HG03565 (cell line): ENCODE measurements around the gene FAM25C.
"Not testable (repeated sequence)": the region's sequence is repeated elsewhere in the genome, so short reads cannot be mapped to it uniquely, and the experiment has no call there.

Experiments used
- ATAC-seq: cut with Tn5 transposase; IDR thresholded peaks from one replicate; pipeline ENCODE4 v1.9.1; 2021; ENCODE audit warnings: mild to moderate bottlenecking, moderate library complexity; ENCODE audit not compliant: unreplicated experiment

The FAM25C gene

DNA sequence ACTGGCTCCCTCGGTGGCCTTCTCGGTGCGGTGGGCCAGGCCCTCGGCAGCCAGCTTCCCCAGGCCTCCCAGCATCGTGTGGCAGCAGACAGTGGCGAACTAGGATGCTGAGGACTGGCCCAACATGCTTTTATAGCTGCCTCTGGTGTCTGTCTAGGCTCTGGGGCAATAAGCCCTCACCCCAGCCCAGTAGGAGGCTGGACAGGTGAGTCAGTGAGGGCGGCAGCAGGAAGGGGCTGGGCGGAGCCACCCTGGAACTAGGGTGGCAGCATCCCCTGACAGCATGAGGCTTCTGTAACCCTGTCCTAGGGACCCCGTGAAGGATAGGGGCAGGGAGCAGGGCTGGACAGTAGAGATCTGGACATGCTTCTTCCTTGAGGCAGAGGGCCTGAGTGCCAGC is at the start of gene FAM25C:
Gene FAM25C (minus strand): TSS at position 101 of the 400 bp plus-strand sequence. CDS start 26 bp downstream, at position 75.
- not testable (repeated sequence) for ATAC-seq

DNA sequence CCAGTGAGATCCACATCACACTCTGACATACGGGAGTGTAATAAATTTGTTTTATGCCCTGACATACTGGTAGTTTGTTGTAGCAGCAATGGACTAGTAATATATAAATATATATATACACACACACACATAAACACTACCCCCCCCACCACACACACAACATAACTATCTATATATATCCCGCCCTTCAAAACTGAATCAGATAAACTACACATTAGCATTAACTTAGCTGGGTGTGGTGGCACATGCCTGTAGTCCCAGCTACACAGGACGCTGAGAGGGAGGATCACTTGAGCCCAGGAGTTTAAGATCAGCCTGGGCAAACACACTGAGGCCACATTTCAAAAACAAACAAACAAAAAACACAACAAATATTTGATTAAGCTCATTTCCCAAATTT is 45.0 kb upstream of the FAM25C start:
- ATAC-seq, result not testable (repeated sequence)

DNA sequence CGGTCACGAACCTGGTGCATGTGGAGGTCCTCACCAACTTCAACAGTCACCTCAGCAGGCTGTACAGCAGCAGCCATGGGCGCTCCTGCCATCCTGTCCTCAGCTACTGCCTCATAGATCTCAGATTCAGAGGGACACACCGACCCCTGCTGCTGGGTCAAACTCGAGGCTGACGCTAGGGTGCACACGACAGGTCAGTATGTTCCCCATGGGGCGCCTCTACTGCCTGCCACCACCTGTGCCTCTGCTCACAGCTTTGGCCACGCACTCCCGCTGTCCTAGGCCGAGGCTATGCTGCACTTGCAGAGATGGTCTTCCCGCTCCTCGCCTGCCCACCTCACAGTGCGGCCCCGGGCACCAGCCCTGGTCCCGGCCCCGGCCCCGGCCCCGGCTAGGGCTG is 31.8 kb upstream of the FAM25C start:
- not testable (repeated sequence) for ATAC-seq

DNA sequence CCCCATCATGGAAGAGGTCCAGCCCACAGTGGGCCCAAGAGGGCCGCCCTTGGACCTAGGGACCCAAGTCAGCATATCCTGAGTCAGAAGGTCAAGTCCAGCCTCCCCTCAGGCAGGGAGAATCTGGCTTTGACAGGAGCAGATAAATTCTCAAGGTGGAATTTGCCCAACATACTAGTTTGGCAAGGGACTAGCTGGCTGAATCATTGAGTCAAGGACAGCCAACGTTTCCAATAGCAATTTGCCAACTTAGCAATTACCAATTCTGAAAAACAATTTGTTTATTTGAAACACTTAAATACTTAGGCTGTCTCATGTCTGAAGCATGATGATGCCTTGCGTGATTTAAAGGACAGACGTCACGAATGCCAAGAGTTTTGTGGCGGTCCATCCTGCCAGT is 2.7 kb upstream of the FAM25C start:
- ATAC-seq, result not testable (repeated sequence)

DNA sequence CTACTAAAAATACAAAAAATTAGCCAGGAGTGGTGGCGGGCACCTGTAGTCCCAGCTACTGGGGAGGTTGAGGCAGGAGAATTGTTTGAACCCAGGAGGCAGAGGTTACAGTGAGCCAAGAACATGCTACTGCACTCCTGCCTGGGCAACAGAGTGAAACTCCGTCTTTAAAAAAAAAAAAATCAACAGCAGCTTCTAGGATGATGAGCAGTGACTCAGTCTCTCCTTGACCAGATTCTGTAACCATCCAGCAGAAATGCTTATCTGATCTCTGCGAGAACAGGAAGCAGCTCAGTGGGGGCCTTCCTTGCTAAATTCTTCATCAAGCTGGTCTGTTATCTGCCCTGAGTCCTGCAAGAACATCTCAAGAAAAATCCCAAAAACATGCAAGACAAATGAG is 5.5 kb downstream of the FAM25C start:
- ATAC-seq, result not testable (repeated sequence)

DNA sequence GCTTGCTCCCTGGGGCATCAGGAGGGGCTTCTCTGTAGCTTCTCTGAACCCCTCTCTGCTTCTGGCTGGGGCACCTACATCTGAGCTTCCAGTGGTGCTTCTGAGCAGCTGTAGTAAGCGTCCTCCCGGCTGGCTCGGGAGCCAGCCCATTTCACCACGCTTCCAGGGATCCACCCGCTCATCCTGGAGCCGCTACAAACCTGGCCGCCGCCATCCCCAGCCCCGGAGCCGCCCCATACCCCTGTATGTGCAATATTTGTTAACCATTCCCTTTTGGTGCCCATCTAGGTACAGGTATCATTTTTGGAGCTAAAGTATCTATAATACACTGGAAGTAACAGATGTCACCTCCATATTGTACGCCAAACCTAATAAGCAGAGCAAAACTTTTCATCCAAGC is 7.0 kb downstream of the FAM25C start:
- ATAC-seq, result not testable (repeated sequence)

DNA sequence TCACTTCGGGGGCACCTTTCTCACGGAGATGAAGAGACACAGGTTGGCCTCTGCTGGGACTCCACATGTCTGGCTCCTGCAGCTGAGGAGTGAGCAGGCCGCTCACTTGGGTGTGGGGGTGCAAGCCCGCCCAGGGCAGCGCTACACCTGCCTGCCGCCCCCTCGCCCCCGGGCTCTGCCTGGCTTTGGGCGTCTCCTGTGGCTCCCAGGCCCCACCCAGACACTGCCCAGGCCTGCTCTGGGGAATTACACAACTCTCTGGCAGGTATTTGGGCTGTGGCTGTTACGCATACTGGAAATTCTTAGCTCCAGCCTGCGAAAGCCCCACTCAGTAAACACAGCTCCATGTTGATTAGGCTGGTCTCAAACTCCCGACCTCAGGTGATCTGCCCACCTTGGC is 7.9 kb downstream of the FAM25C start:
- not testable (repeated sequence) for ATAC-seq

DNA sequence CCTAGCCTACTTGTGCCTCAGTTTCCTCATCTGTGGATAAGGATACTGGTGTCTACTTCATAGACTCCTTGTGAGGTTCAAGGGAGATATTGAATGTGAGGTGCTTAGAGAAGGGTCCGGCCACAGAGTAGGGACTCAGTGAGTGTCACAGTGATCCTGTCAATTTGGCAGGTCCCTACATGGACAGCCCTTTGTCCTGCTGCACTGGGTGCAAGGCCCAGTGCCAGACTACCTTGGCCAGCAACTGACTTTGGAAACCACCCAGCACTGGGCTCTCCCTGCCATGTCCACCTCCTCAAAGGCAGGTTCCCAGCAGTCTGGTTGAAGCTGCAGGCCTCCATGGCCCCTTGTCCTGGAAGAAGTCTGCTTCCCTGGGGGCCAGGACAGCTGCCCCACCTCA is 9.5 kb downstream of the FAM25C start:
- not testable (repeated sequence) for ATAC-seq

DNA sequence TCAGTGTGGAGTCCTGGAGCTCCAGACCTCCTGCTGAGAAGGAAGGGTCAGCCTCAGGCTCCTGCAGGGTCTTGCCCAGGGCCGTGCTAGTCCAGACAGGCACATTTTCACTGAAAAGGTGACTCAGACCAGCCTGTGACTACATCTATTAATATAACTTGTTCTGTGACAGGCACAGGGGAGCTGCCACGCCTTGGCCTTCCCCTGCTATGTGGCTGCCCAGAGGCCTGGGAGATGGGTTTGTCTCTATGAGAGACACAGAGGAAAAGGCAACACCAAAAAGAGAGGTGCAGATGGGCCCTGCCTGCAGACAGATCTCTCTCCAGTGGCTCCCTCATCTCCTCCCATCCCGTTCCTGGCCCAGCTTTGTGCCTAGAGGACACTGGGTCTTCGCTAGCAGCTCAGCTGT is 10.0 kb downstream of the FAM25C start:
- not testable (repeated sequence) for ATAC-seq

DNA sequence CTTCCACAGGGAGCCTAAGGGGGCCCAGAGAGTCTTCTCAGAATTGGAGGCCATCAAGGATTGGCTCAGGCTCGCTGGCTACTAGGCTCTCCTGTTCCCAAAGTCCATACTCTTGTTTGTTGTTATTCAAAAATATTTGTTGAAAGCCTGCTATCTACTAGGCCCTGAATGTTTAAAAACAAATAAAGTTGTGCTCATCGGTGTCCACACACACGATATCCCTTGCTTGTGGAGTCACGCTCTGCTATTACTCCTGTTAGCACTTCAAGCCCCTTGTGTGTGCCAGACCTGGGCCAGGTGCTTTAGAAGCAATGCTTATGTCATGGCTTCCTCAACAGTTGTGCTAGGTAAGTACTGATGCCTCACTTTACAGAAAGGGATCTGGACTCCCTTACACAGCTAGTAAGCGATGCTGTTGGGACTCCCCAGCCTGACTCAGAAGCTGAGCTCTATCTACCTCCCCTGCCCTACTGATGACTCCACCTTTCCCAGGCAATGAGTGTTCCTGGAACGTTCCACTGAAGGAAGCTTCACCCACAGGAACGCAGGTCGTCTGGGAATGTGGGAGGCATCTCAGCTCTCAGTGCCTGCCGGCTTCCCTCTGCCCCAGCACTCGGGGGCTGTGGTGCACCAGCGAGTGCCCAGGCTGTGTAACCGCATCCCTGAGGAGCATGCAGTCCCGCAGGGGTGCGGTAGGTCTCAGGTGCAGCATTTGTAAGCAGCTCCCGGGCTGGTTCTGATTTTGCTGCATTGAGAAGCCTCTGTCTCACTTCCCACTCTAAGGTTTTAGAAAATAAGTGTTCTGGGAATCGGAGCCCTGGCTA is 10.7 kb downstream of the FAM25C start:
- not testable (repeated sequence) for ATAC-seq

DNA sequence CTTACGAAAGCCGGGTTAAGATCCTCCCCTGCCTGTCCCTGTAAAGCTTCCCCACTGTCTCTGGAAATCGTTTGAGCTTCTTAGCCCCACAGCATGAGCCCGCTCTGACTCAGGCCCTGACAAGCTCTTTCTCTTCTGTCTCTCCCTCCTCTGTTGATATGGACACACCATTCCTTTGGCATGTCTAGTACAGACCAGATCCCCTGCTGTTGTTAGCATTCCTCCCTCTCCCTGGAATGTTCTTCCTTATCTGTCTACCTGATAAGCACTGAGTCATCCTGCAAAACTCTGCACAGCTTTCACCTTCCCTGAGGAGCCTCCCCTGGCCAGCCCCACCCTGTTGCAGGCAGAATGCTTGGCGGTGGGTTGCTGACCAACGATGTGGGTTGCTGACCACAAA is 11.6 kb downstream of the FAM25C start:
- ATAC-seq, result not testable (repeated sequence)

DNA sequence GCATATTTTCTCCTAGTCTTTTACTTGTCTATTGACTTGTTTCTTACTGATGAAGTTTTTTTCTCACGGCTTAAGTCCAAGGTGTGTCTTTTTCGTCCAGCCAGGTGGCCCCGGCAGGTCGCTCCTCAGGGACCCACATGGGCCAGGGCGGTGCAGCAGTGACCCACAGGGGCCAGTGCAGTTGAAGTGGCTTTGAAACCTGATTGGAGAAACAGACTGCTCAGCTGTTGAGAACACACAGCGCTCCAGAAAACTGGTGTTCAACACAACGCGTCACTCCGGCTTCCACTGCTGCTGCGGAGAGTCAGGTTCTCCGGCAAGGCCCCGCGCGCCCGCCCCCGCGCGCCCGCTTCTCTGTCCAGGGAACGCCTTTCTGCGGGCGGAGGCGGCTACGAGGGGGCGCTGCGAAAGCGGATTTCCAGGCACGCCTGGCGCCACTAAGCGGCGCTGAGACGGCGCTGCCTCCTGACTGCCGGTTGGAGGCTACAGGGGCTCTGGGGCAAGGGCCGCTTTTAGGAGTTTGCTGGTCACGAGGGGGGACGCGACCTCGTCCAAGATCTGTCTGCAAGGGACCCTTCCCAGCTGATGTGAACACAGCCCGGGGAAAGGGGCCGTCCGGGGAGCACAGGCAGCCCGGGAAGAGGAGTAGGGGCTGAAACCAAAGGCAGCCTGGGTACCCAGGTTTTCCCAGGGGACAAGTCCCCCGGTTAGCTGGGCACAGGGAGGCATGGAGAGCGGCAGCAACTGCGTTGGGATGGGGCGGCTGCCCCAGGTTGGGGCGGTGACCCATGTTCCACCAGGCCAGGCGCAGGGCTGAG is 13.0 kb downstream of the FAM25C start:
- ATAC-seq, result not testable (repeated sequence)

DNA sequence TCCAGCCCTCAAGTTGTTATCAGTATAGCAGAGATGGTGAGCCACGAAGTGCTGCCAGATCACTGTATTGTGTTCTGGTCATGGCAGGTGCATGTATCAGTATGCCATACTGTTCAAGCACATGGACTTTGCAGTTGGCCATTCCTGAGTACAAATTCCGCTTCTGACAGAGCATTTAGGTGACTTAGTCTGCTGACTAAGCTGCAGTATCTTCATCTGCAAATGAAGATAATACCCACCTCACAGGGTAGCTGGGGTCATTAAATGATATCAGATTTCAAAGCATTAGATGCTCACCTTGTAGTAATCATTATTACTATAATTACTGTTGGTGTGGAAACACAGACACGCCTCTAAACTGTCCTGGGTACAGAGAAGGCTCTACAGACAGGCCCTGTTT is 24.2 kb downstream of the FAM25C start:
- not testable (repeated sequence) for ATAC-seq

DNA sequence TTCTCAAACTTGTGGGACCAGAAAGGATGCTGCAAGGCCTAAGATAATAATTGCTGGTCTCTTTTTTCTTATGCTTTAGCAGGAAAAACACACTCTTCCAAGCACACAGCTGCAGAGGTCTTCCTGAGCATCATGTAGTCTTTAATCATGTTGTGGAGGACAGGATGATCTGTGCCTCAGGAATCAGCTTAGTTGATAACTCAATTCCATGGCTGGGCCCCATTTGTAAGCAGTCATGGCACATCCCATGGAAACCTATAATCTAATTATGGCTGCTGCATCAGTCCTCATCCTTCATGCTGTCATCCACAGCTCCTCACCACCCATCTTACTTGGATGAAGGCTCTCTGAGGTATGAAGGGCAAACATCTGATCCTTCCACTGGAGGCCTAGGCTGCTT is 26.5 kb downstream of the FAM25C start:
- not testable (repeated sequence) for ATAC-seq

DNA sequence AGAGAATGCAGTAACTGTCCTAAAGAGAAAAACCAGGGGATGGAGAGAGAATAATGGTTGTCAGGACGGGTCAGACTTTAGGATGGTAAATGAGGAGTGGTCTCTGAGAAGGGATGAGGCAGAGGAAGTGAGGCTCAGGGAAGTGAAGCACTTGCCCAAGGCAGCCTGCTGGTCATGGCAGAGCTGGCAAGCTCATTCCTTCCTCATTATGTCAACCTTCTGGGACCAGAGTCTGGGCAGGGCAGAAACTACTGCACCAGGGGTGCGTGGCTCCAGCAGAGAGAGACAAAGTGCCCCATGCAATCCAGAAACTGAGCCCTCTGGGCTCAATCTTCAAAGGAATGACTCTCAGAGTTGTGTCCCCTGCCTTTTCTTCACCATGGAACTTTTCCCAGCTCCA is 27.5 kb downstream of the FAM25C start:
- ATAC-seq, result not testable (repeated sequence)

DNA sequence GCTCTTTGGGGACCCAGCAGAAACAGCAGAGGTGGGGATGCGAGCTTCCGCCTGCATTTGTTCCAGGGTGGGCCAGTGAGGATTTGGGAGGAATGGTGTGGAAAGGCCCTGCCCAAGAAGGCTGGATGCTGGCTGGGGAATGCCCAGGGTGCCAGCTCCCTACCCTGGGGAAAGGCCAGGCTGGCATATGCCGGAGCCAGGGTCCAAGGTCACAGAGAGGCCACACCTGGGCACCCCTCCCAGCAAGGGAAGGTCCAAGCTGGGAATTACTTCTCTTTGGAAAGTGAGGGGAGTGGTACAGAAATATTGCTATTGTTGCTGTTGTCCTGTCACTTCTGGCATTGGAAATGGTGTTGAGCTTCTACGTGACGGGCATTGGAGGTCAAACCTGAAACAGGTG is 28.0 kb downstream of the FAM25C start:
- ATAC-seq, result not testable (repeated sequence)

DNA sequence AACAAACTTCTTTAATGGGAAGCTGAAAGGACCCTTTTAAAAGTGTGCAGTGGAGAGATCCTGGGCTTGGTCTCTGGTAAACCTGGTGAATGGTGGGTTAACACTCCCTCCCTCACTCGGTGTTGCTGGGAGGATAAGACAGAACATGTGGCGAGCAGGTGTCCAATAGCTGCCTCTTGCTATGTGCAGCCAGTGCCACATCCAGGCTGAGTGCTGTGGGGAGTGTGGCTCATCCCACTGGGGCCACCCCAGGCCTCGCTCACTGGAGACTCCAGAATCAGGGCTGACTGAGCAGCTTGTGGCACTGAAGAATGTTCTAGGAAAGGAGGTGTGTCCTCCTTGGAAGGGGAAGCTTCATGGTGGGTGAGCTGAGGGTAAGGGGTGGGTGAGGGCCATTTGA is 29.5 kb downstream of the FAM25C start:
- ATAC-seq, result not testable (repeated sequence)

DNA sequence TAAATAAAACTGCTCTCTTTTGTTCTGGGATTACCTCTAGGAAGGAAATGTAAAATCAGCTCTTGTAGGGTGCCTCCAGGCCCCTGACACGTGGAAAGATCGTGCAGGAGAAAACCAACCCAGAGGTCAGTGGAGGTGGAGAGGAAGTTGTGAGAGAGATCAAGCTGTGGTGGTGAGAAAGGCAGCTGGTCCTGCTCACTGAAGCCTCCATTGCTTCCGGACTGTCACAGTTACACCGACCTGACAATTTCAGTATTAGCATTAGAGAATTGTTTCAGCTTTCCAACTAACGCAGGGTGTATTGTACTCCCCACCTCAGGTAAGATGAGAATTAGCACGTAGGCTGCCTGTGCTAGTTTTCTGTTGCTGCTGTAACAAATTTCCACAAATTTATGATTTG is 30.6 kb downstream of the FAM25C start:
- peak; percentile 92 for ATAC-seq

DNA sequence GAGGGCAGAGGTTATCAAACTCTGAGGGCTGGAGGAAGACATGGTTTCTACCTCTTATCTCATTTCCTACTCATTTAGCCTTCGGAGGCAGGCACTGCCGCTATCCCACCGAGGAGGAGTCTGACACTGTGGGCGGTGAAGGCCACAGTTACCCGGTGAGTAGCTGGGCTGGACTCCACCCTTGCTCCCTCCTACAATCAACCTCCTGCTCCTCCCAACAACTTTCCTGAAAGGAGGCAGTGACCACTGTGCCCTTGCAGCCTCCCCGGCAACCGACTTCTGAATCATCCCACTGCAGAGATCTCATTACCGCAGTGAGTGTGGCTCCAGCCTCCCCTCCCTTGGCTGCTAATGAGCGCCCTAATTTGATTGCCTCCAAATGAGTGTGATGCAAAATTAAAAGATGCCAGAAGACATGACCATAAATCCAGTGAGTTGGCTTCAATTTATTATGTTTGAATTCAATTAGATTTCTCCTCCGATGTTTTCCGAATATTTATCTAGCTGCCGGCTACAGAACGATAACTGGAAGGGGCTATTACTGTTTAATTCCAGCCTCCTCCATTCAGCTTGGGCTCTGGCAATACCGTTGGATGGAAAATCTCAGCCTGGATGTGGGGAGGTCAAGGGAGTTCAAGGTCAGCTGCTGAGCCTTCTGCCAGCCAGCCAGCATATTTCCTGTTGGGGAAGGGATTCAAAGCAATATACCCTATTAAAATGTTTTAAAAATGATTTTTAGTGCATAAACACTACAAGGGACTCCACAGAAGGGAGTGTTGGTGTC is 35.1 kb downstream of the FAM25C start:
- not testable (repeated sequence) for ATAC-seq

DNA sequence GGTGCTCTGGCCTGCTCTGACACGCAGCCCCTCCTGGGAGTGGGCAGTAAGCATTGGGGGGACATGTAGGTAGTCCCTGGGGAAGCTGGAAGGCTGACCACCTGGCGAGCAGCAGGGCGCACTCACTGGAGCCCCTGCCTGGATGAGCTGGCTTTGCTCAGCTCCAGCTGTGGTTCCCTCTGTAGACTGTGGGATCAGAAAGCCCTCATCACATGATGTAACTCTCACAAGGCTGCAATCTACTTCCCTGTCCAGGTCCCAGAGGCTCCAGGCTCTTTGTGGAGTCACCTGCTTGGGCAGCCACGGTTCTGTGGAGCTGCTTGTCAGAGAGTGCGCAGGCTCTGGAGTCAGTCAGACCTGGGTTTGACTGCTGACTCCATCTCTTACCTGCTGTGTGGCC is 36.8 kb downstream of the FAM25C start:
- ATAC-seq, result not testable (repeated sequence)

DNA sequence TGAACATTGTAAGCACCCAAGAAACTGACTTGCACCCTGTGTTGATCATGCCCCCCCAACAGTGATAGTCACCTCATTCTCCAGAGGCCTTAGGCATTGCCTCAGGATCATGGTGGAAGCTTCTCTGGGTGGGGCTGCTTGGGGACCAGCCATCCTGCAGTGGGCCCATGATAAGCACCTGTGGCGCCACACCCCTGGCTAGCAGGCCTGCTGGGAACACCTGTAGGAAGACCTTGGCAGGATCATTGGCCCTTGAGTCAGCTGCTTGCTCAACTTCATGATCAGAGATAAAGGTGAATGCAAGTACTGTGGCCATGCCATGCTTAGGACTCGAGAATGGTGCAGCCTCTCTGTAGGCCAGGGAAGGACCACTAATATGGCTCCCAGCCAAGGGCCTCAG is 38.9 kb downstream of the FAM25C start:
- ATAC-seq, result not testable (repeated sequence)
